KMS-11 (cell line): Measurements from ENCODE around the gene MCF2L.

Source experiments
- H2AFZ ChIP-seq: fragments of 200-600 bp; sonication (generic); 2 replicates; pipeline ENCODE4 v1.6.1; 2016; ENCODE audit warnings: antibody characterized with exemption, mixed run types, low read depth
- H3K27ac ChIP-seq: fragments of 200-600 bp; sonication (generic); 2 replicates; pipeline ENCODE4 v1.6.1; 2016; ENCODE audit warnings: mild to moderate bottlenecking, mixed run types
- H3K27me3 ChIP-seq: fragments of 200-600 bp; sonication (generic); 2 replicates; pipeline ENCODE4 v1.6.1; 2017; ENCODE audit warnings: mild to moderate bottlenecking, low read depth, mixed run types, moderate library complexity; ENCODE audit not compliant: insufficient read depth
- H3K36me3 ChIP-seq: fragments of 200-600 bp; sonication (generic); 2 replicates; pipeline ENCODE4 v1.6.1; 2017; ENCODE audit warnings: mild to moderate bottlenecking, mixed run types; ENCODE audit not compliant: insufficient read depth
- H3K4me1 ChIP-seq: fragments of 200-600 bp; sonication (generic); 2 replicates; pipeline ENCODE4 v1.6.1; 2016; ENCODE audit warnings: mild to moderate bottlenecking, low read depth, mixed run types; ENCODE audit not compliant: poor library complexity, severe bottlenecking
- H3K4me2 ChIP-seq: fragments of 200-600 bp; sonication (generic); 2 replicates; pipeline ENCODE4 v1.7.0; 2016; ENCODE audit warnings: mild to moderate bottlenecking, mixed run types
- H3K4me3 ChIP-seq: fragments of 200-600 bp; sonication (generic); IDR thresholded peaks from 2 replicates; pipeline ENCODE4 v1.6.1; 2017; ENCODE audit warnings: low read depth, low read length, mixed read lengths; ENCODE audit not compliant: insufficient read depth
- H3K79me2 ChIP-seq: fragments of 200-600 bp; sonication (generic); 2 replicates; pipeline ENCODE4 v1.6.1; 2016; ENCODE audit warnings: low read depth, mixed run types; ENCODE audit not compliant: insufficient read depth
- H3K9ac ChIP-seq: fragments of 200-600 bp; sonication (generic); 2 replicates; pipeline ENCODE4 v1.6.1; 2016; ENCODE audit warnings: mild to moderate bottlenecking, mixed run types
- H4K20me1 ChIP-seq: fragments of 200-600 bp; sonication (generic); 2 replicates; pipeline ENCODE4 v1.6.1; 2016; ENCODE audit warnings: mild to moderate bottlenecking, mixed run types; ENCODE audit not compliant: insufficient read depth
- CTCF ChIP-seq: fragments of 200-600 bp; sonication (generic); conservative IDR thresholded peaks from 2 replicates; pipeline ENCODE4 v1.6.1; 2017; ENCODE audit warnings: low read depth, mild to moderate bottlenecking, antibody characterized with exemption, low read length, moderate library complexity, mixed read lengths

The MCF2L gene

GRCh38 chr13:113042456-113042855, 73.4 kb downstream of the MCF2L start:
- H3K36me3 ChIP-seq = no peaks in the 10 kb centered on the region
- no peaks in the 10 kb centered on the region for H3K27me3 ChIP-seq

GRCh38 chr13:113043001-113043630, 74.1 kb downstream of the MCF2L start:
- Histone ChIP-seq H3K36me3 (no peaks in the 10 kb centered on the region), H3K4me1 (no peaks in the 10 kb centered on the region), H4K20me1 (no peaks in the 10 kb centered on the region), H2AFZ (no peak overlapping the region), H3K27me3 (no peaks in the 10 kb centered on the region), H3K79me2 (no peaks in the 10 kb centered on the region), H3K4me2 (no peak overlapping the region), H3K9ac (no peak overlapping the region), H3K27ac (no peak overlapping the region), H3K4me3 (no peak overlapping the region)
- no peak for TF ChIP-seq CTCF

More at GRCh38 chr13:113042456-113042855, 73.4 kb downstream of the MCF2L start:
- no peak overlapping the region for H3K4me2 ChIP-seq
- no peak overlapping the region for H3K9ac ChIP-seq
- no peak overlapping the region for H2AFZ ChIP-seq
- H3K27ac ChIP-seq = no peak overlapping the region
- no peak for TF ChIP-seq CTCF
- H3K4me1 ChIP-seq = no peaks in the 10 kb centered on the region
- H3K79me2 ChIP-seq = no peaks in the 10 kb centered on the region
- H4K20me1 ChIP-seq = no peaks in the 10 kb centered on the region
- H3K4me3 ChIP-seq = no peak overlapping the region

GRCh38 chr13:113043931-113044330, 74.9 kb downstream of the MCF2L start:
- Histone ChIP-seq H2AFZ (no peak overlapping the region), H3K4me2 (no peak overlapping the region), H3K4me3 (no peak overlapping the region), H4K20me1 (no peaks in the 10 kb centered on the region), H3K9ac (no peak overlapping the region), H3K36me3 (no peaks in the 10 kb centered on the region), H3K4me1 (no peaks in the 10 kb centered on the region), H3K27ac (no peak overlapping the region), H3K27me3 (no peaks in the 10 kb centered on the region), H3K79me2 (no peaks in the 10 kb centered on the region)
- TF ChIP-seq CTCF = no peak

- Histone ChIP-seq H3K36me3 (no peaks in the 10 kb centered on the region), H3K4me2 (no peak overlapping the region), H3K4me3 (no peak overlapping the region), H2AFZ (no peak overlapping the region), H3K79me2 (no peaks in the 10 kb centered on the region), H4K20me1 (no peaks in the 10 kb centered on the region), H3K27me3 (no peaks in the 10 kb centered on the region), H3K27ac (no peak overlapping the region), H3K9ac (no peak overlapping the region), H3K4me1 (no peaks in the 10 kb centered on the region)
- no peak for TF ChIP-seq CTCF
Observed at GRCh38 chr13:113044391-113045114, 75.5 kb downstream of the MCF2L start.
